ENCODE measurements around the gene TFB1M. TPM values are rescaled to one million over a fixed set of nuclear protein-coding genes. Genes with fewer than 3 reads are reported as not detected.

The TFB1M gene
- 11.2 and 15.0 TPM in 2 replicates for total RNA-seq (ENCODE audit: low replicate concordance)

GRCh38 chr6:155314092-155314772 is at the start of gene TFB1M:
Gene TFB1M, minus strand, starts transcription at chr6:155314484. Its CDS starts 56 bp downstream, at chr6:155314428.

GRCh38 chr6:155263373-155264063 is 50.8 kb downstream of the TFB1M start, which contains the start of gene CLDN20:
Gene CLDN20, plus strand, starts transcription at chr6:155264013. Its CDS starts 11,707 bp downstream, at chr6:155275720.

Other genes with a start within 250 kb of the TFB1M start
- gene CLDN20, start 50.5 kb downstream of the TFB1M start, total RNA-seq (ENCODE audit: low replicate concordance), result not detected in 2 replicates
- not detected in 2 replicates for gene NOX3, start 141.4 kb upstream of the TFB1M start, total RNA-seq (ENCODE audit: low replicate concordance)